Spleen (tissue), 7 donors: ENCODE data around the gene MBD3L3.

ENCODE experiments used
- CTCF ChIP-seq, 11 experiments: fragments of 200-600 bp in 7 of 11; fragments of 450-650 bp in 4 of 11; sonication (generic) in 4 of 11; IDR thresholded peaks in 8 of 11; conservative IDR thresholded peaks in 3 of 11; 1 replicate in 7 of 11; 2 replicates in 4 of 11; pipeline versions ENCODE4 v1.4.0 to v1.8.0; 2016 to 2021; ENCODE audit warnings: antibody characterized with exemption in 11 of 11, inconsistent platforms in 4 of 11, mild to moderate bottlenecking in 1 of 11
- POLR2AphosphoS5 ChIP-seq, 3 donors: sonication (generic); formaldehyde crosslinking; IDR thresholded peaks; one replicate each; pipeline ENCODE4 v1.5.1; 2017; ENCODE audit warnings: antibody characterized with exemption in 3 of 3
- donor health status: DM: no; HTN: no; CAD: no; lungs with moderate emphysema.
- donor health status: DM: no; HTN: no; CAD: no.
- donor health status: DM: no; HTN: no; CAD: no.

GRCh38 chr19:7078008-7078407 is 19.5 kb upstream of the MBD3L3 start:
- TF ChIP-seq POLR2AphosphoS5 (IDR thresholded peaks at IDR 0.05), result no peak
- no peak for TF ChIP-seq CTCF (IDR thresholded peaks at IDR 0.05 in 8 of 11, conservative IDR thresholded peaks at IDR 0.05 in 3 of 11)
